ENCODE results near the gene PGLYRP1.

Gene PGLYRP1

DNA sequence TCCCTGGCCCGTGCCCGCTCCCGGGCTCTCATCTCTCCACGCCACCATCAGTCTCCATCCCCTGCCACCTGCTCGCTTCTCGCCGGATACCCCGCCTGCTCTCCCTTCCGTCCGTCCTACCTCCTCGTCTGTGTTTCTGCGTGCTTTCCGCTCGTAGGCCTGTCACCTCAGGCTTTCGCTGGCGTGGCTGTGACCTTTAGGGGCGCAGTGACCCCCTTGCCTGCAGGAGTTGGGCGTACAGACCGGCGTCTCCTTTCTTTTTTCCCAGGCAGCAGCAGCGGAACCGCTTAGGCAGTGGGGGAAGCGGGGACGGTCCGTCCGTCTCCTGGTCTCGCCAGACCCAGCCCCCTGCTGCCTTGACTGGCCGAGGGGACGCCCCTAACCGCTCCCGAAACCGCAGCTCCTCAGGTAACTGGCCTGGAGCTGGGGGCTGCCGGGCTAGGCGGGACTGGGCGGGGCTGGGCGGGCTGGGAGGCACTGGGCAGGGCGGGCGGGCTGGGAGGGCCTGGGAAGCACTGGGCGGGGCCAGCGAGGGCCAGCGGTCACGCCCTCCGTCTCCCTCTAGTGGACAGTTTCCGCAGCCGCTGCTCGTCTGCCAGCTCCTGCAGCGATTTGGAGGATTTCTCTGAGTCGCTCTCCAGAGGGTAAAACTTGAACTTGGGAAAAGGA lies 6.3 kb downstream of the PGLYRP1 start:
- peak; percentile 64 for DNase-seq (ENCODE audit: low read depth)
- peak overlapping the region; percentile 69 for H3K4me3 ChIP-seq (ENCODE audit: low read length)
- TF ChIP-seq, protein P1, sequence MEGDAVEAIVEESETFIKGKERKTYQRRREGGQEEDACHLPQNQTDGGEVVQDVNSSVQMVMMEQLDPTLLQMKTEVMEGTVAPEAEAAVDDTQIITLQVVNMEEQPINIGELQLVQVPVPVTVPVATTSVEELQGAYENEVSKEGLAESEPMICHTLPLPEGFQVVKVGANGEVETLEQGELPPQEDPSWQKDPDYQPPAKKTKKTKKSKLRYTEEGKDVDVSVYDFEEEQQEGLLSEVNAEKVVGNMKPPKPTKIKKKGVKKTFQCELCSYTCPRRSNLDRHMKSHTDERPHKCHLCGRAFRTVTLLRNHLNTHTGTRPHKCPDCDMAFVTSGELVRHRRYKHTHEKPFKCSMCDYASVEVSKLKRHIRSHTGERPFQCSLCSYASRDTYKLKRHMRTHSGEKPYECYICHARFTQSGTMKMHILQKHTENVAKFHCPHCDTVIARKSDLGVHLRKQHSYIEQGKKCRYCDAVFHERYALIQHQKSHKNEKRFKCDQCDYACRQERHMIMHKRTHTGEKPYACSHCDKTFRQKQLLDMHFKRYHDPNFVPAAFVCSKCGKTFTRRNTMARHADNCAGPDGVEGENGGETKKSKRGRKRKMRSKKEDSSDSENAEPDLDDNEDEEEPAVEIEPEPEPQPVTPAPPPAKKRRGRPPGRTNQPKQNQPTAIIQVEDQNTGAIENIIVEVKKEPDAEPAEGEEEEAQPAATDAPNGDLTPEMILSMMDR (conservative IDR thresholded peaks at IDR 0.05; ENCODE audit: low read length): peak; percentile 77

DNA sequence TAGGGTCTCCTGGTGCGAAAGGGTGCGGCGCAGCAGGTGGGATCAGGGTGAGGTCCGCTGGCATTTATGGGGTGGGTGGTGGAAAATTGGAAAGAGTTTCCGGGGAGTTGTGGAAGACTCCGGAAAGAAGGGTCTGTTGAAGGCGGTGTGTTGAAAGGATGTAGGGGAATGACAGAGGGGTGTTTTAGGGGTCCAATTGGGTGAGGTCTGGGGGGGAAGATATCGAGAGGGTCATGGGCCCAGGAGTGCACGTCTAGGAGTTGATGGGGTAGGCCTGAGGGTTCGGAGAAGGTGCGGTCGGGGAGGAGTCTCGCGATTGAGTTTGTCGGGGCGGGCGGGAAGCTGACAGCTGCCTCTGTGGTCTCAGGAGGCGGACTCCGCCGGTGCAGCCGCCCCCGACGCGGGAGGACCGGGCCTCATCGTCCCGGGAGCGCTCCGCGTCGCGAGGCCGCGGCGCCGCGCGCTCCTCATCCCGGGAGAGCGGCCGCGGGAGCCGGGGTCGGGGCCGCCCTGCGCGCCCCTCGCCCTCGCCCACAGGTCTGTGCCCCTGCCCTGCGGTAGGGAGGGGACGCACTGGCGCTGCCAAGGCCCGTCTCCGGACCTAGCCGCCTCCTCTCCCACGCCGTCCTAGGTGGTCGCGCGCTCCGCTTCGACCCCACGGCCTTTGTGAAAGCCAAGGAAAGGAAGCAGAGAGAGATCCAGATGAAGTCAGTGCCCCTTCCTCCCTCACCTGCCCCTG lies 7.0 kb downstream of the PGLYRP1 start:
- H3K4me3 ChIP-seq (ENCODE audit: low read length): peak overlapping the region; percentile 69
- DNase-seq (ENCODE audit: low read depth): no peak
- TF ChIP-seq, protein P1 (conservative IDR thresholded peaks at IDR 0.05; ENCODE audit: low read length): no peak

DNA sequence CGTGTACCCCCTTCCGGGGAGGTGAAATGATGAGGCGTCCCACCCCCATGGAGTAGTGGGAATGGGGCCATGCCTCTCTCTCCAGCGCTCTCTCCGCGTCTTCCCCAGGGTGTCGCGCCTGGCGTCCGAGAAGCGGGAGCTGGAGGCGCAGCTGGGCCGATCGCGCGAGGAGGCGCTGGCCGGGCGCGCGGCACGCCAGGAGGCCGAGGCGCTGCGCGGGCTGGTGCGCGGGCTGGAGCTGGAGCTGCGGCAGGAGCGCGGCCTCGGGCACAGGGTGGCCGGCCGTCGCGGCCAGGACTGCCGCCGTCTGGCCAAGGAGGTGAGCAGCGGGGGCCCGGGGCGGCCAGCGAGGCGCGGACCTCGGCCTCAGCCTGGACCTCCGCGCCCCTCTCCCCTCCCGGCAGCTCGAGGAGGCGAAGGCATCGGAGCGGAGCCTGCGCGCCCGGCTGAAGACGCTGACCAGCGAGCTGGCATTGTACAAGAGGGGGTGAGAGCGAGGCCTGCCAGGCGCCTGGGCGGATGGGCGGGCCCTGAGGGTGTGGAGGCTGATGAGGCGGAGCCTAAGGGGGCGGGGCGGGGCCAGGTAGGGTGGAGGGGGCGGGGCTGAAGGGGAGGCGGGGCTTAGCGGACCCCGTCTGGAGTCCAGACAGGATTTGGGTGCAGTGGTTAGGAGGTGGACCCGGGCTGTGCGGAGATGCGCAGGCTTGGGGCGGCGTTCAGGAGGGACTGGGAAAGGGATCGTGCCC lies 7.7 kb downstream of the PGLYRP1 start:
- TF ChIP-seq, protein P1 (conservative IDR thresholded peaks at IDR 0.05; ENCODE audit: low read length): no peak
- DNase-seq (ENCODE audit: low read depth): peak; percentile 23
- peak overlapping the region; percentile 7; the same call in 1 of the 2 replicates for H3K4me3 ChIP-seq (ENCODE audit: low read length)

DNA sequence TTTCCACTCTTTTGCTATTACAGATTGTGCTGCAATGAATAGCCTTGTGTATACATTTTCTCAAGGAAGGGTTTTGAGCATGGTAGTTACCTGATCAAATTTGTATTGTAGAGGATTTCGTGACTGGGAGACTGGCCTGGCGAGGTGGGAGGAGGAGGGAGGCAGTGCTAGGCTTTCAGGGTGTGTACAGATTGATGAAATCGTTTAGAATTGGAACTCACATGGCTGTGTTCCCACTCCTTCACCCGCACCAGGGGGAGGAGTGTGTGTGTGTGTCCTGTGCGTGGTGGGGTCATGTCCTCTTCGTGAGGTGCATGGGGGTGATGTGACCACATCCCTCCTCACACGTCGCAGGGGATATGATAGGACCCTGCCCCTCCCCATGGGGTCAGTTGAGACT lies 8.3 kb downstream of the PGLYRP1 start:
- no peak for DNase-seq (ENCODE audit: low read depth)
- TF ChIP-seq, protein P1 (conservative IDR thresholded peaks at IDR 0.05; ENCODE audit: low read length): no peak
- H3K4me3 ChIP-seq (ENCODE audit: low read length): peak overlapping the region; percentile 7; the same call in 1 of the 2 replicates

DNA sequence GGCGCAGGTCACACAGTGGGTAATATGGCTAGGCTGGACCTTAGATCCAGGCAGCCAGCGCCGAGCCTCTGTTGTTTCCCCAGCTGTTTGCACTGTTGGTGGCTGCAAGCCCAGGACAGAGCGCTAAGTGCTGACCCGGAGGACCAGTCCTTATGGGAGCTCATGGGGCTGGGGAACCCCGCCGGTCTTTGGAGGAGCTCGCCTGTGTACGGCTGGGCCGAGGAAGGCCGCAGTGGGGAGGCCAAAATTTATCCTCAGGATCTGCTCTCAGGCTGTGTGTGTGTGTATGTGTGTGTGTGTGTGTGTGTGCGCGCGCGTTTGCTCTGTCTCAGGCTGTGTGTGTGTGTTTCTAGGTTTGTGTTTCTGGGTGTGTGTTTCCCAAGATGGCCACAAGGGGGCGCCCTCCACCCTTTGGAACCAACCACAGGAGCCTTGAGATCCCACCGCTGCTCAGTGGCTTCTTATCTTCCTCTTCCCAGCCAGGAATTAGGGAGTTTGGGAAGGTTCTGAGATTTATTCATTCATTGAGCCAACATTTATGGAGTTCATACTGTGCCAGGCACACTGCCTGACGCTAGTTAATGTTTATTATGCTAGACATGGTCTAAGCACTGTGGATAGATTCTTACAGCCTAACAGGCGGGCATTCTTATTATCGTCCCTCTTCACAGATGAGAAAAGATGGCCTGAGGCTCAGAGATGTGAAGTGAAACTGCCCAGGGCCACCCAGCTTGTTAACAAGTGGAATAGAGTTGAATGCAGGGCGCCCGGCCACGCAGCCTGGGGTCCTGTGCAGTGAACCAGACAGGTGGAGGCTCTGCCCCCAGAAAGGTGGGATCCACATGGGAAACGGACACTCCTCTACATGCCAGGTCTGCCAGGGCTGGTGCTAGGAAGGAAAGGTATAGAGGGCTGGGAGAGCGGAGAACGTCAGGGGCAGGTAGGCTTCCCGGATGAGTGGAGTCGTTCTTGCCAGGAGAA lies 13.0 kb downstream of the PGLYRP1 start:
- H3K4me3 ChIP-seq (ENCODE audit: low read length): no peak overlapping the region
- TF ChIP-seq, protein P1 (conservative IDR thresholded peaks at IDR 0.05; ENCODE audit: low read length): peak; percentile 79
- peak; percentile 55 for DNase-seq (ENCODE audit: low read depth)

DNA sequence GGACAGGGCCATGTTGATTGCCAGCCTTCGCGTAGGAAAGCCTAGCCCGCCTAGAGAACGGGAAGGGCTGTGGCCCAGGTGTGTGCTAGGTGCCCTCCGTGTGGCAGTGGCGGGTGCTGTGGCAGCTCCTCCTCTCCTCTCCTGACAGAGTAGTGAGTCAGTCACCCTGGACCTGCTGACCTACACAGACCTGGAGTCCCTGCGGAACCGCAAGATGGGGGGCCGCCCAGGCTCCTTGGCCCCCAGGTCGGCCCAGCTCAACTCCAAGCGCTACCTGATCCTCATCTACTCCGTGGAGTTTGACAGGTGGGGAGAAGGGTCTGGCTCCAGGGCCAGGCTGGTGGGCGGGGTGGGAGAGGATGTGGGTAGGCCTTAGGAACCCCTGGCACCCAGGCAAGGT lies 16.4 kb downstream of the PGLYRP1 start:
- TF ChIP-seq, protein P1 (conservative IDR thresholded peaks at IDR 0.05; ENCODE audit: low read length): no peak

More for the DNA sequence above, 16.4 kb downstream of the PGLYRP1 start:
- no peak for DNase-seq (ENCODE audit: low read depth)
- H3K4me3 ChIP-seq (ENCODE audit: low read length): no peak overlapping the region

Data from AG10803 (cell line).